H1 (cell line): ENCODE results near the gene IRF8.

Source experiments
- BACH1 ChIP-seq: IDR thresholded peaks from 2 replicates; pipeline ENCODE4 v1.6.1; 2012; ENCODE audit warnings: low read length, improper control_type of control experiment
- BRCA1 ChIP-seq: IDR thresholded peaks from 2 replicates; pipeline ENCODE4 v1.6.1; 2012; ENCODE audit warnings: low read depth, low read length, improper control_type of control experiment
- CBX5 ChIP-seq: fragments of 300-800, 300-1000 bp; sonication (generic); IDR thresholded peaks from 2 replicates; pipeline ENCODE4 v1.7.1; 2016; ENCODE audit warnings: antibody characterized with exemption, low read length, low read depth
- CTCF ChIP-seq, 3 experiments: IDR thresholded peaks; 1 replicate in 2 of 3; 2 replicates in 1 of 3; pipeline versions ENCODE4 v1.5.1 to v1.6.1; 2011; ENCODE audit warnings: low read length in 3 of 3, mild to moderate bottlenecking in 3 of 3, inconsistent platforms in 2 of 3, low read depth in 1 of 3, moderate library complexity in 1 of 3; ENCODE audit not compliant: insufficient read depth in 1 of 3; ENCODE audit errors: control extremely low read depth in 1 of 3
- E2F6 ChIP-seq: IDR thresholded peaks from 2 replicates; pipeline ENCODE4 v1.6.1; 2012; ENCODE audit warnings: inconsistent platforms
- EZH2 ChIP-seq: fragments of 200-600 bp; sonication (generic); IDR thresholded peaks from 2 replicates; pipeline ENCODE4 v1.7.1; 2012; ENCODE audit warnings: low read depth, mild to moderate bottlenecking, moderate library complexity, low read length, inconsistent platforms; ENCODE audit not compliant: severe bottlenecking
- GABPA ChIP-seq: IDR thresholded peaks from 2 replicates; pipeline ENCODE4 v1.6.1; 2011; ENCODE audit warnings: mild to moderate bottlenecking, low read length, moderate library complexity, borderline replicate concordance; ENCODE audit not compliant: insufficient read depth
- KDM5A ChIP-seq: fragments of 200-600 bp; IDR thresholded peaks from 2 replicates; pipeline ENCODE4 v1.7.1; 2012; ENCODE audit warnings: mild to moderate bottlenecking, low read length, inconsistent platforms, mixed read lengths
- POLR2A ChIP-seq, 2 experiments: IDR thresholded peaks; 1 replicate in 1 of 2; 2 replicates in 1 of 2; pipeline ENCODE4 v1.6.1; 2011; ENCODE audit warnings: low read depth in 2 of 2, low read length in 2 of 2, mild to moderate bottlenecking in 2 of 2; ENCODE audit errors: control extremely low read depth in 1 of 2
- POLR2AphosphoS5 ChIP-seq: IDR thresholded peaks from 2 replicates; pipeline ENCODE4 v1.6.1; 2011; ENCODE audit warnings: low read depth, low read length
- SAP30 ChIP-seq: fragments of 300-600 bp; sonication (generic); IDR thresholded peaks from 2 replicates; pipeline ENCODE4 v1.7.1; 2012; ENCODE audit warnings: low read length, moderate library complexity, mild to moderate bottlenecking, inconsistent platforms; ENCODE audit not compliant: insufficient read depth, insufficient replicate concordance
- SIN3A ChIP-seq, 2 experiments: IDR thresholded peaks in 1 of 2; conservative IDR thresholded peaks in 1 of 2; 2 replicates each; pipeline ENCODE4 v1.6.1; 2011 to 2012; ENCODE audit warnings: low read length in 2 of 2, improper control_type of control experiment in 1 of 2, low read depth in 1 of 2, mild to moderate bottlenecking in 1 of 2

- TF ChIP-seq CTCF (IDR thresholded peaks at IDR 0.05; ENCODE audit: control extremely low read depth in 1 of 3, insufficient read depth in 1 of 3, low read depth in 1 of 3, low read length in 3 of 3) (no peak), SAP30 (no peak), GABPA (no peak), BACH1 (no peak), SIN3A (conservative IDR thresholded peaks at IDR 0.05 in 1 of 2, IDR thresholded peaks at IDR 0.05 in 1 of 2; ENCODE audit: low read depth in 1 of 2, low read length in 2 of 2) (no peak), EZH2 (no peak), POLR2A (IDR thresholded peaks at IDR 0.05; ENCODE audit: control extremely low read depth in 1 of 2, low read depth in 2 of 2, low read length in 2 of 2) (no peak), KDM5A (no peak), E2F6 (no peak), BRCA1 (no peak), CBX5 (no peak), POLR2AphosphoS5 (no peak)
These were observed 44.7 kb downstream of the IRF8 start for GRCh38 chr16:85943711-85944110.
